Kidney epithelial cell (primary cell): ENCODE measurements around the gene CDH6. TPM values are rescaled to one million over a fixed set of nuclear protein-coding genes. Genes with fewer than 3 reads are reported as not detected.

Experiments used
- DNase-seq: peaks from one replicate; pipeline ENCODE4 v3.0.0-alpha.2; 2010; ENCODE audit warnings: low read depth
- H3K27me3 ChIP-seq: 2 replicates; pipeline ENCODE4 v1.6.0; 2011; ENCODE audit warnings: low read length; ENCODE audit not compliant: control insufficient read depth, insufficient read depth
- H3K36me3 ChIP-seq: 2 replicates; pipeline ENCODE4 v1.5.1; 2011; ENCODE audit warnings: low read length; ENCODE audit not compliant: control insufficient read depth, insufficient read depth
- H3K4me3 ChIP-seq: 2 replicates; pipeline ENCODE4 v1.5.1; 2011; ENCODE audit warnings: low read depth, mild to moderate bottlenecking, control low read depth, low read length
- CTCF ChIP-seq: IDR thresholded peaks from 2 replicates; pipeline ENCODE4 v1.5.1; 2011; ENCODE audit warnings: mild to moderate bottlenecking, moderate library complexity, low read length, control low read depth, inconsistent platforms; ENCODE audit not compliant: insufficient read depth, poor library complexity, severe bottlenecking
- total RNA-seq: library from RNA; depleted of rRNA; stranded (reverse); fragments of >200 nt; gene quantifications from 2 replicates; pipeline ENCODE4 v1.2.3, GENCODE V29; 2015

Gene CDH6
- total RNA-seq, 1 donor from 2014 or later, result 66.2 TPM

- peaks cover 1% of the 10 kb centered on the region for H3K36me3 ChIP-seq
- H3K27me3 ChIP-seq, result no peaks in the 10 kb centered on the region
- H3K4me3 ChIP-seq, result no peak overlapping the region
- no peak for DNase-seq
- no peak for TF ChIP-seq CTCF
Measured at GRCh38 chr5:31236339-31236738, 42.9 kb downstream of the CDH6 start.

GRCh38 chr5:31237174-31237573 lies 43.7 kb downstream of the CDH6 start:
- no peak overlapping the region for H3K4me3 ChIP-seq
- TF ChIP-seq CTCF, result no peak
- no peak for DNase-seq
- H3K27me3 ChIP-seq, result no peaks in the 10 kb centered on the region
- peaks cover 1% of the 10 kb centered on the region for H3K36me3 ChIP-seq

DNA sequence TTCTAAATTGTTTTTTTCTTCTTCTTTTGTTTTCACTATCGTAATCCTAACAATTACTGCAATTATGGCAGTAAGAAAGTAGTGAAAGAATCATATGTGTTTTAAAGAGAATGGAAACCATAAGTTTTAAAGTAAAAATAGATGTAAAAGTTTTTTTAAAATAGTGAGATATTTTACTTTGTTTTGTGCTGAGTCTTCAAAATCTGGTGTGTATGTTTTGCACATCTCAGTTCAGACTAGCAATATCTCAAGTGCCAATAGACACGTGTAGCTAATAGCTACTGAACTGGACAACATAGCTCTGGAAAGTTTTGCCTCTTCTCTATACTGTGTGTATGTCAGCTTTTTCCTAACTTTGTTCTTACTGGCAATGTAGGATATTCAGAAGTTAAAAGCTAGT lies 45.0 kb downstream of the CDH6 start:
- no peak for TF ChIP-seq CTCF

DNA sequence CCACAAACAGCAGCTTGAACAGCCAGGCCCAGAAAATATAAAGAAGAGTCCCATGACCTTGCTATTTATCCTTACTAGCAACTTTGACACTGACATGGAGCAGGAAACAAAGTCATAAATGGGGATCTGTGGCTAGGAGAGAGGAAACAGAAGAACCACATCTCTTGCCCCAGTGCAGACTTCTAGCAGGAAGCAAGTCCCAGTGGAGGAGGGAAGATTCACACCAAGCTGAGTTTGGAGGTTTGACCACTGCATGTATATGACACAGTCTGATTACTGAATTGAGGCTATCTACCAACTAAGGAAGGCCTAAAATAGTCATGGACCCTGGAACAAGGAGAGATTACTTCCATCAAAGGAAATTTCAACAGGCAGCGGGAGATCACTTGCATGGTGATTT lies 51.4 kb downstream of the CDH6 start:
- TF ChIP-seq CTCF, result no peak
- H3K4me3 ChIP-seq, result no peak overlapping the region
- no peaks in the 10 kb centered on the region for H3K27me3 ChIP-seq
- no peak for DNase-seq
- H3K36me3 ChIP-seq, result no peaks in the 10 kb centered on the region

More for the DNA sequence above, 45.0 kb downstream of the CDH6 start:
- H3K36me3 ChIP-seq, result peaks cover 1% of the 10 kb centered on the region
- DNase-seq, result no peak
- H3K27me3 ChIP-seq, result no peaks in the 10 kb centered on the region
- no peak overlapping the region for H3K4me3 ChIP-seq

GRCh38 chr5:31247381-31247780 lies 53.9 kb downstream of the CDH6 start:
- TF ChIP-seq CTCF, result no peak
- no peak for DNase-seq
- Histone ChIP-seq H3K27me3 (no peaks in the 10 kb centered on the region), H3K4me3 (no peak overlapping the region), H3K36me3 (peaks cover 4% of the 10 kb centered on the region)

- Histone ChIP-seq H3K36me3 (peaks cover 4% of the 10 kb centered on the region), H3K27me3 (no peaks in the 10 kb centered on the region), H3K4me3 (no peak overlapping the region)
- no peak for TF ChIP-seq CTCF
- no peak for DNase-seq
Measured at GRCh38 chr5:31250201-31250600, 56.7 kb downstream of the CDH6 start.
